Measurements from ENCODE around the gene MAFF. TPM values are rescaled to one million over a fixed set of nuclear protein-coding genes. Genes with fewer than 3 reads are reported as not detected.

Gene MAFF
- total RNA-seq, 1 donor from 2014 or later = 3.9 TPM

GRCh38 chr22:38262051-38262795, 60.4 kb downstream of the MAFF start:
- peaks cover 40% of the 10 kb centered on the region for H3K4me1 Mint-ChIP-seq
- peak; percentile 59 for TF ChIP-seq CTCF (conservative IDR thresholded peaks at IDR 0.05)
- H3K4me3 Mint-ChIP-seq = peak overlapping the region; percentile 20
- peaks cover 4% of the 10 kb centered on the region for H3K36me3 Mint-ChIP-seq (ENCODE audit: low read depth)
- no peak for DNase-seq (ENCODE audit: low read depth, low spot score)
- H3K27ac Mint-ChIP-seq (ENCODE audit: unreplicated experiment) = peak overlapping the region; percentile 91
- no peaks in the 10 kb centered on the region for H3K27me3 Mint-ChIP-seq (ENCODE audit: low read depth)
- no peaks in the 10 kb centered on the region for H3K9me3 Mint-ChIP-seq

GRCh38 chr22:38264322-38264843, 62.6 kb downstream of the MAFF start:
- peak overlapping the region; percentile 62 for H3K27ac Mint-ChIP-seq (ENCODE audit: unreplicated experiment)
- no peak for TF ChIP-seq CTCF (conservative IDR thresholded peaks at IDR 0.05)
- no peaks in the 10 kb centered on the region for H3K27me3 Mint-ChIP-seq (ENCODE audit: low read depth)
- H3K4me3 Mint-ChIP-seq = no peak overlapping the region
- no peaks in the 10 kb centered on the region for H3K9me3 Mint-ChIP-seq
- peaks cover 41% of the 10 kb centered on the region for H3K4me1 Mint-ChIP-seq
- DNase-seq (ENCODE audit: low read depth, low spot score) = no peak
- H3K36me3 Mint-ChIP-seq (ENCODE audit: low read depth) = peaks cover 4% of the 10 kb centered on the region

Other genes with a start within 250 kb of the MAFF start
- 0.79 and 1.5 TPM in 2 replicates for gene C22orf23, start 248.4 kb upstream of the MAFF start, total RNA-seq
- gene POLR2F, start 248.3 kb upstream of the MAFF start, total RNA-seq = 137 and 143 TPM in 2 replicates
- gene SOX10, start 217.4 kb upstream of the MAFF start, total RNA-seq = 279 and 293 TPM in 2 replicates
- 20.1 and 24.0 TPM in 2 replicates for gene PICK1, start 144.6 kb upstream of the MAFF start, total RNA-seq
- gene SLC16A8, start 117.8 kb upstream of the MAFF start, total RNA-seq = 0.26 TPM in 1 of 2 replicates, not detected in the other
- gene BAIAP2L2, start 91.3 kb upstream of the MAFF start, total RNA-seq = 0.51 and 0.52 TPM in 2 replicates
- gene PLA2G6, start 20.2 kb upstream of the MAFF start, total RNA-seq = 11.0 and 14.6 TPM in 2 replicates
- gene TMEM184B, start 71.0 kb downstream of the MAFF start, total RNA-seq = 58.3 and 60.3 TPM in 2 replicates
- 243 and 250 TPM in 2 replicates for gene CSNK1E, start 115.4 kb downstream of the MAFF start, total RNA-seq

Measured in neural crest cell (in vitro differentiated cells).